Breast epithelium (tissue), 3 donors: ENCODE results near the gene DDX10.

Source experiments
- CTCF ChIP-seq, 3 donors: fragments of 450-650 bp; IDR thresholded peaks; one replicate each; pipeline ENCODE4 v1.5.1; 2016 to 2017; ENCODE audit warnings: antibody characterized with exemption in 3 of 3, mild to moderate bottlenecking in 3 of 3, moderate library complexity in 3 of 3
- POLR2A ChIP-seq: fragments of 450-650 bp; IDR thresholded peaks from one replicate; pipeline ENCODE4 v1.6.1; 2016; ENCODE audit warnings: antibody characterized with exemption, mild to moderate bottlenecking, moderate library complexity
- POLR2AphosphoS5 ChIP-seq, 3 donors: sonication (generic); formaldehyde crosslinking; IDR thresholded peaks; one replicate each; pipeline ENCODE4 v1.6.1; 2017; ENCODE audit warnings: antibody characterized with exemption in 3 of 3

GRCh38 chr11:108914211-108914610 lies 249.3 kb downstream of the DDX10 start:
- no peak for TF ChIP-seq CTCF (IDR thresholded peaks at IDR 0.05)
- TF ChIP-seq POLR2AphosphoS5 (IDR thresholded peaks at IDR 0.05) = no peak
- TF ChIP-seq POLR2A = no peak
